Transverse colon (tissue), 4 donors: ENCODE measurements around the gene LAMA5. TPM values are rescaled to one million over a fixed set of nuclear protein-coding genes. Genes with fewer than 3 reads are reported as not detected.

Experiments
- DNase-seq: peaks from one replicate; pipeline ENCODE4 v3.0.0-alpha.2; 2019
- H3K27ac ChIP-seq, 4 donors: fragments of 200-600 bp; sonication (generic); 2 replicates each; pipeline ENCODE4 v1.5.1; 2016 to 2018; ENCODE audit warnings: inconsistent platforms in 4 of 4
- H3K27me3 ChIP-seq: fragments of 200-600 bp; sonication (generic); 2 replicates; pipeline ENCODE4 v1.5.1; 2017; ENCODE audit warnings: inconsistent platforms
- H3K36me3 ChIP-seq, 4 donors: fragments of 200-600 bp; sonication (generic); 2 replicates each; pipeline ENCODE4 v1.5.1; 2017 to 2019; ENCODE audit warnings: inconsistent platforms in 4 of 4
- H3K4me1 ChIP-seq, 4 donors: fragments of 200-600 bp; sonication (generic); 2 replicates each; pipeline ENCODE4 v1.5.1; 2017 to 2020; ENCODE audit warnings: inconsistent platforms in 4 of 4
- H3K4me3 ChIP-seq, 4 donors: fragments of 200-600 bp; sonication (generic); 1 replicate in 1 of 4; 2 replicates in 3 of 4; pipeline versions ENCODE4 v1.5.1 to v1.6.1; 2017 to 2019; ENCODE audit warnings: inconsistent platforms in 4 of 4
- H3K9me3 ChIP-seq, 2 donors: fragments of 200-600 bp; sonication (generic); 2 replicates each; pipeline ENCODE4 v1.5.1; 2017 to 2019; ENCODE audit warnings: inconsistent platforms in 2 of 2
- EP300 ChIP-seq: sonication (generic); formaldehyde crosslinking; IDR thresholded peaks from one replicate; pipeline ENCODE4 v1.6.1; 2017; ENCODE audit warnings: antibody characterized with exemption, low read depth
- POLR2A ChIP-seq: fragments of 450-650 bp; IDR thresholded peaks from one replicate; pipeline ENCODE4 v1.6.1; 2016; ENCODE audit warnings: antibody characterized with exemption, mild to moderate bottlenecking, moderate library complexity
- POLR2AphosphoS5 ChIP-seq, 3 donors: sonication (generic); formaldehyde crosslinking; IDR thresholded peaks; one replicate each; pipeline ENCODE4 v1.6.1; 2016; ENCODE audit warnings: antibody characterized with exemption in 3 of 3
- WGBS, 2 donors: methylation state at CpG; one replicate each; pipeline ENCODE4 v1.1.5; 2018; ENCODE audit warnings: low coverage in 1 of 2; 5-methylcytosine and 5-hydroxymethylcytosine counted together
- in situ Hi-C, 4 donors: fragments of 200-750 bp; cut with MboI; loops; one replicate each; pipeline versions ENCODE4 v1.15.0 to v1.15.1; 2017; ENCODE audit warnings: low sequenced_read_pairs in 3 of 4, low pct_ligation_motif_present in 1 of 4, low pct_unique_long_range_greater_than_20kb in 1 of 4
- intact Hi-C: fragments of 100-400 bp; cut with DNase I; formaldehyde crosslinking; loops from one replicate; pipeline ENCODE4 v1.15.1; 2023; ENCODE audit warnings: low total_unique reads
- total RNA-seq, 4 donors: library from RNA; depleted of rRNA; stranded (reverse); fragments of >200 nt; gene quantifications; one replicate each; pipeline ENCODE4 v1.1.0, GENCODE V29; 2016
- TF ChIP-seq, protein P1 (sequence below), 5 experiments: fragments of 200-600 bp in 3 of 5; fragments of 450-650 bp in 2 of 5; sonication (generic) in 3 of 5; IDR thresholded peaks; 1 replicate in 2 of 5; 2 replicates in 3 of 5; pipeline ENCODE4 v1.5.1; 2016 to 2017; ENCODE audit warnings: antibody characterized with exemption in 5 of 5, inconsistent platforms in 3 of 5, mild to moderate bottlenecking in 2 of 5, moderate library complexity in 1 of 5

LAMA5 gene
- total RNA-seq, 4 donors from 2014 or later = 33.2 to 269 (median 91.3) TPM

DNA sequence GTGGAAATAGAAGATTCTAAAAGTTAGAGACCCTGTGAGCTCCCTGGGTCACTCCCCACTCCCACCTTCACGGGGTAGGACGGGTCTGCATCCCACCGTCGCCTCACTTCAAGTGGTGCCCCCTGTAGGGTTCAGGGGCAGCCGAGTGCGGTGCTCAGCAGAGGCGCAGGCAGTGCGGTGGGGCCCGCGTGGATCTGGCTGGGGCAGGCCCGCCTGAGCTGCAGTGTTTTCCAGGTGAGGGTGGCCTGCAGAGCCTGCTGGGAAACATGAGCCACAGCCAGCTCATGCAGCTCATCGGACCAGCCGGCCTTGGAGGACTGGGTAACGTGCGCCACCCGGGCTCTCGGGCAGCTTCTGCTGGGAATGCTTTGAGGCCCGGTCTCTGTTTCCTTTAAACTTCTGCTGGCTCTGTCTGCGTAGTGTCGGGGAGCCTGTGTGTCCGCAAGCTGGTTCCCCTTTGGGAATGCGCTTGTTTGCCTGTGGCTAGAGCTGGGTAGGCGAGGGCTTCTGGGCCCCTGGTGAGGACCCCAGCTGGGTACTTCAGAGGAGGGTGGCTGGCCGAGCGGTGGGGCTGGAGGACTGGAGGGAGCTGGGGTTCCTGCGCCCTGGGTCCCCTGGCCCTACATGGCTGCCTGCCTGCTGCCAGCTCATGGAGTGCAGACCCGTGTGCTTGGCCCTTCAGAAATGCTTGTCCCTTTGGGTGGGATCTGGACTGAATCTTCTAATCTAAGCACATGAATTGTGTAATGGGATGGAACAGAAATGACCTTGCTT is 60.5 kb downstream of the LAMA5 start:
- Histone ChIP-seq H3K27ac (no peak overlapping the region), H3K4me1 (peaks cover 15 to 23% (median 20%) of the 10 kb centered on the region in 4 donors), H3K9me3 (no peaks in the 10 kb centered on the region), H3K4me3 (no peak overlapping the region), H3K36me3 (peaks cover 0 to 35% (median 11%) of the 10 kb centered on the region in 4 donors), H3K27me3 (no peaks in the 10 kb centered on the region)
- intact Hi-C loops (no loop called here), in situ Hi-C loops (no loop called here)
- WGBS, 2 donors = 88% methylated on average over 25 of the region's 27 CpGs; no CpG with 5 or more reads in 1 of the 2 donors
- DNase-seq = no peak
- TF ChIP-seq EP300 = no peak
- TF ChIP-seq, protein P1, sequence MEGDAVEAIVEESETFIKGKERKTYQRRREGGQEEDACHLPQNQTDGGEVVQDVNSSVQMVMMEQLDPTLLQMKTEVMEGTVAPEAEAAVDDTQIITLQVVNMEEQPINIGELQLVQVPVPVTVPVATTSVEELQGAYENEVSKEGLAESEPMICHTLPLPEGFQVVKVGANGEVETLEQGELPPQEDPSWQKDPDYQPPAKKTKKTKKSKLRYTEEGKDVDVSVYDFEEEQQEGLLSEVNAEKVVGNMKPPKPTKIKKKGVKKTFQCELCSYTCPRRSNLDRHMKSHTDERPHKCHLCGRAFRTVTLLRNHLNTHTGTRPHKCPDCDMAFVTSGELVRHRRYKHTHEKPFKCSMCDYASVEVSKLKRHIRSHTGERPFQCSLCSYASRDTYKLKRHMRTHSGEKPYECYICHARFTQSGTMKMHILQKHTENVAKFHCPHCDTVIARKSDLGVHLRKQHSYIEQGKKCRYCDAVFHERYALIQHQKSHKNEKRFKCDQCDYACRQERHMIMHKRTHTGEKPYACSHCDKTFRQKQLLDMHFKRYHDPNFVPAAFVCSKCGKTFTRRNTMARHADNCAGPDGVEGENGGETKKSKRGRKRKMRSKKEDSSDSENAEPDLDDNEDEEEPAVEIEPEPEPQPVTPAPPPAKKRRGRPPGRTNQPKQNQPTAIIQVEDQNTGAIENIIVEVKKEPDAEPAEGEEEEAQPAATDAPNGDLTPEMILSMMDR (IDR thresholded peaks at IDR 0.05) = no peak
- TF ChIP-seq POLR2A = no peak
- no peak for TF ChIP-seq POLR2AphosphoS5 (IDR thresholded peaks at IDR 0.05)

- intact Hi-C loops = no loop called here
- H3K36me3 ChIP-seq = peaks cover 0 to 35% (median 11%) of the 10 kb centered on the region in 4 donors
- DNase-seq = no peak
- TF ChIP-seq POLR2A (no peak), POLR2AphosphoS5 (IDR thresholded peaks at IDR 0.05) (peak in 1 of 3 donors; percentile 14)
- H3K27ac ChIP-seq = no peak overlapping the region
- H3K27me3 ChIP-seq = no peaks in the 10 kb centered on the region
- WGBS, 2 donors = 80 to 87% methylated on average over 7 to 30 of the region's 33 CpGs
- H3K4me3 ChIP-seq = no peak overlapping the region
- in situ Hi-C loops = no loop called here
- H3K4me1 ChIP-seq = peaks cover 15 to 23% (median 20%) of the 10 kb centered on the region in 4 donors
- no peaks in the 10 kb centered on the region for H3K9me3 ChIP-seq
Observed at GRCh38 chr20:62305765-62306413, 61.2 kb downstream of the LAMA5 start.

- H3K27ac ChIP-seq = peak overlapping the region in 2 of 4 donors; percentile 17 to 99
- TF ChIP-seq, protein P1 (IDR thresholded peaks at IDR 0.05) = no peak
- no peak for TF ChIP-seq POLR2A
- no peak for TF ChIP-seq POLR2AphosphoS5 (IDR thresholded peaks at IDR 0.05)
- no peak for TF ChIP-seq EP300
- DNase-seq = no peak
- peaks cover 15 to 23% (median 20%) of the 10 kb centered on the region in 4 donors for H3K4me1 ChIP-seq
- intact Hi-C loops = no loop called here
- no peaks in the 10 kb centered on the region for H3K27me3 ChIP-seq
- no peaks in the 10 kb centered on the region for H3K9me3 ChIP-seq
- in situ Hi-C loops = no loop called here
- 76% methylated on average over 18 of the region's 18 CpGs; no CpG with 5 or more reads in 1 of the 2 donors for WGBS, 2 donors
- H3K36me3 ChIP-seq = peaks cover 0 to 35% (median 11%) of the 10 kb centered on the region in 4 donors
- H3K4me3 ChIP-seq = no peak overlapping the region
Observed at GRCh38 chr20:62305149-62305764, 61.9 kb downstream of the LAMA5 start.

GRCh38 chr20:62304331-62305148 is 62.6 kb downstream of the LAMA5 start:
- TF ChIP-seq POLR2AphosphoS5 (IDR thresholded peaks at IDR 0.05) (no peak), POLR2A (no peak), EP300 (no peak)
- TF ChIP-seq, protein P1 (IDR thresholded peaks at IDR 0.05) = no peak
- in situ Hi-C loops (no loop called here), intact Hi-C loops (no loop called here)
- peaks cover 0 to 35% (median 11%) of the 10 kb centered on the region in 4 donors for H3K36me3 ChIP-seq
- H3K4me3 ChIP-seq = peak overlapping the region in 3 of 4 donors; percentile 71 to 98 (median 86)
- no peaks in the 10 kb centered on the region for H3K27me3 ChIP-seq
- peaks cover 15 to 23% (median 20%) of the 10 kb centered on the region in 4 donors for H3K4me1 ChIP-seq
- peak overlapping the region; percentile 97 to 100 (median 98) for H3K27ac ChIP-seq
- H3K9me3 ChIP-seq = no peaks in the 10 kb centered on the region
- 70 to 85% methylated on average over 6 to 18 of the region's 29 CpGs for WGBS, 2 donors
- no peak for DNase-seq
